DOHH2 (cell line): Measurements from ENCODE around the gene BRINP3.

ENCODE experiments used
- H3F3A ChIP-seq: fragments of 200-600 bp; sonication (generic), shearing (Covaris generic); 2 replicates; pipeline ENCODE4 v1.6.0; 2016; ENCODE audit warnings: antibody characterized with exemption, mild to moderate bottlenecking; ENCODE audit not compliant: control insufficient read depth, insufficient read depth
- H3K27ac ChIP-seq: fragments of 200-600 bp; sonication (generic); 2 replicates; pipeline ENCODE4 v1.5.1; 2014; ENCODE audit warnings: low read depth, mild to moderate bottlenecking, low read length, moderate library complexity
- H3K27me3 ChIP-seq: fragments of 200-600 bp; sonication (generic); 2 replicates; pipeline ENCODE4 v1.6.1; 2014; ENCODE audit warnings: mild to moderate bottlenecking, low read length, mixed read lengths; ENCODE audit not compliant: control insufficient read depth
- H3K36me3 ChIP-seq: fragments of 200-600 bp; sonication (generic); 2 replicates; pipeline ENCODE4 v1.6.1; 2014; ENCODE audit warnings: mild to moderate bottlenecking, low read length, moderate library complexity, mixed read lengths; ENCODE audit not compliant: control insufficient read depth
- H3K4me1 ChIP-seq: fragments of 200-600 bp; sonication (generic); 2 replicates; pipeline ENCODE4 v1.6.1; 2014; ENCODE audit warnings: mild to moderate bottlenecking, low read length, mixed read lengths; ENCODE audit not compliant: control insufficient read depth
- H3K4me2 ChIP-seq: fragments of 200-600 bp; sonication (generic); 2 replicates; pipeline ENCODE4 v1.6.0; 2014; ENCODE audit warnings: mild to moderate bottlenecking, low read length, moderate library complexity
- H3K4me3 ChIP-seq: fragments of 200-600 bp; sonication (generic); 2 replicates; pipeline ENCODE4 v1.5.1; 2014; ENCODE audit warnings: mild to moderate bottlenecking, low read length, mixed read lengths
- H3K79me2 ChIP-seq: fragments of 200-600 bp; sonication (generic); 2 replicates; pipeline ENCODE4 v1.6.1; 2014; ENCODE audit warnings: mild to moderate bottlenecking, low read length, mixed read lengths; ENCODE audit not compliant: control insufficient read depth
- H3K9me2 ChIP-seq: fragments of 200-600 bp; sonication (generic); replicated peaks from 2 replicates; pipeline ENCODE4 v1.6.1; 2014; ENCODE audit warnings: mild to moderate bottlenecking, low read length, mixed read lengths; ENCODE audit not compliant: control insufficient read depth
- H3K9me3 ChIP-seq: fragments of 200-600 bp; sonication (generic); 2 replicates; pipeline ENCODE4 v1.6.1; 2014; ENCODE audit warnings: antibody characterized with exemption, low read length, mixed read lengths; ENCODE audit not compliant: control insufficient read depth, insufficient read depth
- H4K20me1 ChIP-seq: fragments of 200-600 bp; sonication (generic); 2 replicates; pipeline ENCODE4 v1.6.0; 2014; ENCODE audit warnings: low read depth, mild to moderate bottlenecking, antibody characterized with exemption, low read length, moderate library complexity; ENCODE audit not compliant: control insufficient read depth, insufficient read depth
- EZH2phosphoT487 ChIP-seq: fragments of 200-600 bp; sonication (generic); IDR thresholded peaks from 2 replicates; pipeline ENCODE4 v1.6.1; 2017; ENCODE audit warnings: borderline replicate concordance, mild to moderate bottlenecking, antibody characterized with exemption, low read length, moderate library complexity, mixed read lengths
- TF ChIP-seq, protein P1 (sequence below): fragments of 200-600 bp; sonication (generic); IDR thresholded peaks from one replicate; pipeline ENCODE4 v1.5.1; 2014; ENCODE audit warnings: antibody characterized with exemption, mild to moderate bottlenecking, low read depth, low read length; ENCODE audit not compliant: poor library complexity, severe bottlenecking

The BRINP3 gene

DNA sequence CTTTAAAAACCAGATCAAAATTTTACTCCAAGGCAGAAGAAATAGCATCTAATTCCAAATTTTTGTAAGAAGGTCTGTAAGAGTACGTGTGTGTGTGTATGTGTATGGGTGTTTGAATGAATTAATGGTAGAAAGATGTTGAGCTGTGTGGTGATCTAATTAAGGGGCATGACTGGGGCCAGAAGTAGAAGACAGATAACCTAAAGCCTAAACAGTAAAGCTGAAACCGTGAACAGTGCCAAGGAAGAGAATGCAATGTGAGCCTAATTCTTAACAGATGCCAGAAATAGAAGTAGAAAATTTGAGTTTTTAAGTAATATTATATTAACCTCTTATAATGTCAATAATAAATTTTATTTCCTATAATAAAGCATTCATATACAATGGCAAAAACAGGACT, 38.2 kb downstream of the BRINP3 start:
- no peak for TF ChIP-seq EZH2phosphoT487
- TF ChIP-seq, protein P1, sequence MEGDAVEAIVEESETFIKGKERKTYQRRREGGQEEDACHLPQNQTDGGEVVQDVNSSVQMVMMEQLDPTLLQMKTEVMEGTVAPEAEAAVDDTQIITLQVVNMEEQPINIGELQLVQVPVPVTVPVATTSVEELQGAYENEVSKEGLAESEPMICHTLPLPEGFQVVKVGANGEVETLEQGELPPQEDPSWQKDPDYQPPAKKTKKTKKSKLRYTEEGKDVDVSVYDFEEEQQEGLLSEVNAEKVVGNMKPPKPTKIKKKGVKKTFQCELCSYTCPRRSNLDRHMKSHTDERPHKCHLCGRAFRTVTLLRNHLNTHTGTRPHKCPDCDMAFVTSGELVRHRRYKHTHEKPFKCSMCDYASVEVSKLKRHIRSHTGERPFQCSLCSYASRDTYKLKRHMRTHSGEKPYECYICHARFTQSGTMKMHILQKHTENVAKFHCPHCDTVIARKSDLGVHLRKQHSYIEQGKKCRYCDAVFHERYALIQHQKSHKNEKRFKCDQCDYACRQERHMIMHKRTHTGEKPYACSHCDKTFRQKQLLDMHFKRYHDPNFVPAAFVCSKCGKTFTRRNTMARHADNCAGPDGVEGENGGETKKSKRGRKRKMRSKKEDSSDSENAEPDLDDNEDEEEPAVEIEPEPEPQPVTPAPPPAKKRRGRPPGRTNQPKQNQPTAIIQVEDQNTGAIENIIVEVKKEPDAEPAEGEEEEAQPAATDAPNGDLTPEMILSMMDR: no peak

DNA sequence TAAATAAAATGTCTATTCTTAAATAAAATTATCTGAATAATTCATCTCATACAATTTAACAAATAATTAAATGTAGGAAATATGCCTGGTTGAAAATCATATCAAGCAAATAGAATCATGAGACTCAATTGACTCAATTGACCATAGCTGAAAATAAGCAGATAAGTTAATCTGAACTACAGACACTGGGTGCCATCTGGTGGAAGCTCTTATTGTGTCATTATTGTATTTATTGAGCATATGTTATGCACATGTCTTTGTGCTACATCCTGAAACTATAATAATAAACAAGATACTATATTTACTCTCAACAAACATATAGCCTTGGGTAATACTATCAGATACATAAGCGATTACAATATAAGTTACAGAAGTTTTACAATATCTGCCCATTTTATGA, 41.0 kb downstream of the BRINP3 start:
- Histone ChIP-seq H3K27me3 (no peaks in the 10 kb centered on the region), H3F3A (no peaks in the 10 kb centered on the region), H3K9me2 (no peaks in the 10 kb centered on the region), H3K36me3 (no peaks in the 10 kb centered on the region), H3K9me3 (no peaks in the 10 kb centered on the region), H3K4me2 (no peak overlapping the region), H3K4me3 (no peak overlapping the region), H4K20me1 (no peaks in the 10 kb centered on the region), H3K27ac (no peak overlapping the region), H3K79me2 (no peaks in the 10 kb centered on the region), H3K4me1 (no peaks in the 10 kb centered on the region)
- no peak for TF ChIP-seq EZH2phosphoT487
- TF ChIP-seq, protein P1: peak; percentile 25

More for the DNA sequence above, 38.2 kb downstream of the BRINP3 start:
- no peaks in the 10 kb centered on the region for H3K9me3 ChIP-seq
- H3F3A ChIP-seq: no peaks in the 10 kb centered on the region
- H3K27me3 ChIP-seq: no peaks in the 10 kb centered on the region
- no peaks in the 10 kb centered on the region for H3K36me3 ChIP-seq
- H3K9me2 ChIP-seq: no peaks in the 10 kb centered on the region
- H4K20me1 ChIP-seq: no peaks in the 10 kb centered on the region
- no peaks in the 10 kb centered on the region for H3K4me1 ChIP-seq
- no peak overlapping the region for H3K4me2 ChIP-seq
- no peak overlapping the region for H3K27ac ChIP-seq
- no peaks in the 10 kb centered on the region for H3K79me2 ChIP-seq
- no peak overlapping the region for H3K4me3 ChIP-seq

DNA sequence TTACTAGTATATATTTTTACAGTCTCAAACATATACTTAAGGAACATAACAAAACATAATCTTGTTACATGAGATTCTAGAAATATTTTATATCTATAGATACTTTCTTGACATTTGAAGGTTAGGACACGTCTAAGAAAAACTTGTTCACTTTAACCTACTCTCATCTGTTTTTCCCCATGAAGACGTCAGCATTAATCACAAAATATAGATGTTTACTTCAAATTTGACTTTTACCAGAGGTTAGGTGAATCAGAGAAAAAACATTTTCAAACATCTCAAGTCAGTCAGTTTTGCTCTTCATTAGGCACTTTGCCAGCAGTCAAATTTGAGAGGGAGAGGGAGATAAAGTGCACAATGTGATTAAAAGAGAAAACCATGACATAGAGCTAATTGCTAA, 47.7 kb downstream of the BRINP3 start:
- Histone ChIP-seq H3K9me2 (no peaks in the 10 kb centered on the region), H3K27ac (no peak overlapping the region), H4K20me1 (no peaks in the 10 kb centered on the region), H3K36me3 (no peaks in the 10 kb centered on the region), H3K9me3 (no peaks in the 10 kb centered on the region), H3F3A (no peaks in the 10 kb centered on the region), H3K27me3 (no peaks in the 10 kb centered on the region), H3K79me2 (no peaks in the 10 kb centered on the region), H3K4me2 (no peak overlapping the region), H3K4me3 (no peak overlapping the region), H3K4me1 (no peaks in the 10 kb centered on the region)
- no peak for TF ChIP-seq EZH2phosphoT487
- TF ChIP-seq, protein P1: no peak

DNA sequence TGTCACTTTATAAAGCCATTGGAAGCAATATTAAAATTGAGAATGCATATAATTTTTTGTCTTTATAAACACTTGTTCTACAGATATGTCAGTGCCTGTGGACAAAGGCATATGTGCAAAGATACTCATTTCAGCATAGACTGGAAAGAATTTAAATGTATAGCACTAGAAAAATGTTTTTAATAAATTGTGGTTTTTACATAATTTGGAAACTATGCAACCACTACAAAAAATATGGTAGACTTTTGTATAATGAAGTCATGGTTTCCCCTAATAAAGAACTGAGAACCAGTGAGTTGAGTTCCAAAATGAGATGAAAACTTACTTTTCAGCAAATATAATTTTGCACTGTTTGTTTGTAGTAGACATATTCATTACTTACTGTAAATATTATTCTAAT, 48.5 kb downstream of the BRINP3 start:
- no peaks in the 10 kb centered on the region for H3K27me3 ChIP-seq
- H3K9me3 ChIP-seq: no peaks in the 10 kb centered on the region
- H3K36me3 ChIP-seq: no peaks in the 10 kb centered on the region

More for the DNA sequence above, 48.5 kb downstream of the BRINP3 start:
- Histone ChIP-seq H3K4me2 (no peak overlapping the region), H3F3A (no peaks in the 10 kb centered on the region), H3K27ac (no peak overlapping the region), H3K4me1 (no peaks in the 10 kb centered on the region), H3K4me3 (no peak overlapping the region), H3K9me2 (no peaks in the 10 kb centered on the region), H4K20me1 (no peaks in the 10 kb centered on the region), H3K79me2 (no peaks in the 10 kb centered on the region)
- TF ChIP-seq, protein P1: no peak
- no peak for TF ChIP-seq EZH2phosphoT487
